NT2/D1 (cell line): ENCODE data around the gene ATP13A3.

Source experiments
- SUZ12 ChIP-seq: IDR thresholded peaks from 2 replicates; pipeline ENCODE4 v1.6.1; 2011; ENCODE audit not compliant: insufficient read length, insufficient read depth; ENCODE audit errors: extremely low read depth
- YY1 ChIP-seq: IDR thresholded peaks from 2 replicates; pipeline ENCODE4 v1.6.1; 2011; ENCODE audit not compliant: insufficient read length, insufficient read depth
- ZNF274 ChIP-seq: IDR thresholded peaks from 2 replicates; pipeline ENCODE4 v1.6.1; 2011; ENCODE audit warnings: mild to moderate bottlenecking, low read depth, low read length

DNA sequence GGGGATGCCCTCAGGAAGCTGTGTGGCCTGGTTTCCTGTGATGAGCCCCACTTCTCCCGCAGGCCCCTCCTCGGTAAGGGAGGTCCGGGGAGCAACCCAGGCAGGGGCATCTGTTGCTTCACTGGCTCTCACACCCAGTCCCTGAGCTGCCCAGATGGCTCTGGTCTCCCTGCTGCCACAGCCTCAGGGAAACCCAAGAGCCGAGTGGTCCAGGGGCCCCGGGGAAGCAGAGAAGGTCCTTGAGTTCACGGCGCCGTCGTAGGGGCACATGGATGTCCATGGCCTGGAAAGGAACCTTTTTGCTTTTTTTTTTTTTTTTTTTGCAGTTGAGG, 103.9 kb downstream of the ATP13A3 start:
- TF ChIP-seq ZNF274 = no peak
- no peak for TF ChIP-seq YY1
- TF ChIP-seq SUZ12 = no peak
